Tibial artery (tissue), 4 donors: ENCODE measurements around the gene PPP1R9B.

ENCODE experiments used
- DNase-seq, 2 donors: peaks; one replicate each; pipeline ENCODE4 v3.0.0-alpha.2; 2019
- H3K27ac ChIP-seq, 2 donors: fragments of 200-600 bp; sonication (generic) in 1 of 2; 1 replicate in 1 of 2; 2 replicates in 1 of 2; pipeline ENCODE4 v1.5.1; 2018 to 2019; ENCODE audit warnings: mild to moderate bottlenecking in 1 of 2
- H3K27me3 ChIP-seq, 2 donors: fragments of 200-600 bp; sonication (generic) in 1 of 2; one replicate each; pipeline versions ENCODE4 v1.5.1 to v1.6.0; 2016 to 2019
- H3K36me3 ChIP-seq, 3 donors: fragments of 200-600 bp; sonication (generic) in 2 of 3; one replicate each; pipeline ENCODE4 v1.5.1; 2016 to 2019; ENCODE audit warnings: mild to moderate bottlenecking in 2 of 3
- H3K4me1 ChIP-seq, 4 donors: fragments of 200-600 bp; sonication (generic) in 2 of 4; 1 replicate in 3 of 4; 2 replicates in 1 of 4; pipeline ENCODE4 v1.5.1; 2016 to 2019
- H3K4me3 ChIP-seq, 2 donors: fragments of 200-600 bp; sonication (generic) in 1 of 2; 1 replicate in 1 of 2; 2 replicates in 1 of 2; pipeline ENCODE4 v1.5.1; 2018 to 2019; ENCODE audit warnings: mild to moderate bottlenecking in 2 of 2
- H3K9me3 ChIP-seq, 3 donors: fragments of 200-600 bp; sonication (generic) in 1 of 3; one replicate each; pipeline ENCODE4 v1.5.1; 2016 to 2019
- CTCF ChIP-seq, 2 experiments: fragments of 200-600 bp in 1 of 2; fragments of 450-650 bp in 1 of 2; IDR thresholded peaks; one replicate each; pipeline ENCODE4 v1.5.1; 2017 to 2019; ENCODE audit warnings: antibody characterized with exemption in 2 of 2, mild to moderate bottlenecking in 1 of 2, moderate library complexity in 1 of 2
- intact Hi-C: fragments of 100-400 bp; cut with DNase I; formaldehyde crosslinking; loops from one replicate; pipeline ENCODE4 v1.15.0; 2023; ENCODE audit warnings: low total_unique reads

PPP1R9B gene

DNA sequence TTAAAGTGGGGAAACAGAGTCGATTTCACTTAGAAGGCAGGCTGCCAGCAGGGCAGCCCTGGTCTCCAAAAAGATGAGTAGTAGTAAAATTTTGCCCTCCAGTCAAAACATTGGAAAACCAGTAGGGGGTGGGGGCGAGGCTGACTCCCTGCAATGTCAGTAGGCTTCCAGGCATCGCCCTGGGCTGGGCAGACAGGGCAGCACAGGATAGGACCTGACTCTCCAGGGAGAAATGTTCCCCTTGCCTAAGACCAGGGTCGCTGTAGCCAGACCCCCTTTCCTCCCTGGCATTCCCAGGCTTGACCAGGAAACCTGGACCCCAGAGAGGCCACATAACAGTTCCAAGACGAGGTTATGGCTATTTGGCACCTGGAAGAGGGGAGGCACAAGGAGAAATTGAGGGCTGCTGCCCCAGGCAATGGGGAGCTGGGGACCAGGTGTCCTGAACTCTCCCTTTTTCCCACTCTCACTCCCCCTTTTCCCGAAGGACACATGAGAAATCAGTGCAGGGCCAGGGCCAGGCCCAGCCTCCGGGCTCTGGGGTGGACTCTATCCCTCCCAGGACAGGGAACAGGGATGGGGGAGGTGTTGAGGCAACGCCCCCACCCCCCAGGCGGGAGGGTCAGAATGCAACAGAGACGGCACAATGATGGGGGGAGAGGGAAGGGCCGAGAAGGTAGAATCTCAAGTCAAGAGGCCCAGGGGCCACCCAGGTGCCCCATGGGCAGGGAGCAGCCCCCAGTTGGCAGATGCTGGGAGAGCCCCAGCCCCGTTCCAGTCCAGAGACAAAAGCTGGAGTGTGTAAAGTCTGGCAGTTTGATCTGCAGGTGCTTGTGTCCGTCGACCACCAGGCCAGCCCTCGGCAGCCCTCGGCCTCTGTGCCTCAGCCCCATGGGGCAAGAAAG is 16.0 kb downstream of the PPP1R9B start:
- peak in 1 of 2 donors; percentile 68 for DNase-seq

GRCh38 chr17:50133769-50134099 is 16.7 kb downstream of the PPP1R9B start:
- no peaks in the 10 kb centered on the region for H3K9me3 ChIP-seq
- H3K36me3 ChIP-seq: peaks cover 14 to 47% (median 42%) of the 10 kb centered on the region in 3 donors
- intact Hi-C loops: no loop called here
- H3K27me3 ChIP-seq: peaks cover 0 to 4% of the 10 kb centered on the region in 2 donors
- peak in 1 of 2 donors; percentile 77 for DNase-seq
- no peak for TF ChIP-seq CTCF (IDR thresholded peaks at IDR 0.05)
- H3K4me1 ChIP-seq: peaks cover 0 to 52% (median 47%) of the 10 kb centered on the region in 4 donors
- H3K4me3 ChIP-seq: no peak overlapping the region
- H3K27ac ChIP-seq: peak overlapping the region; percentile 78 to 87

More for the DNA sequence above, 16.0 kb downstream of the PPP1R9B start:
- Histone ChIP-seq H3K9me3 (no peaks in the 10 kb centered on the region), H3K36me3 (peaks cover 22 to 54% (median 50%) of the 10 kb centered on the region in 3 donors), H3K27ac (peak overlapping the region; percentile 78 to 87), H3K4me1 (peaks cover 0 to 45% (median 41%) of the 10 kb centered on the region in 4 donors), H3K27me3 (peaks cover 0 to under 1% of the 10 kb centered on the region in 2 donors), H3K4me3 (no peak overlapping the region)
- TF ChIP-seq CTCF (IDR thresholded peaks at IDR 0.05): no peak
- intact Hi-C loops: no loop called here

GRCh38 chr17:50133028-50133768 is 17.3 kb downstream of the PPP1R9B start:
- no peak overlapping the region for H3K4me3 ChIP-seq
- H3K36me3 ChIP-seq: peaks cover 9 to 42% (median 37%) of the 10 kb centered on the region in 3 donors
- H3K27ac ChIP-seq: peak overlapping the region; percentile 78 to 87
- H3K4me1 ChIP-seq: peaks cover 0 to 56% (median 49%) of the 10 kb centered on the region in 4 donors
- DNase-seq: peak; percentile 58 to 91
- intact Hi-C loops: no loop called here
- TF ChIP-seq CTCF (IDR thresholded peaks at IDR 0.05): no peak
- H3K9me3 ChIP-seq: no peaks in the 10 kb centered on the region
- H3K27me3 ChIP-seq: peaks cover 0 to 4% of the 10 kb centered on the region in 2 donors

GRCh38 chr17:50132104-50132794 is 18.2 kb downstream of the PPP1R9B start:
- H3K9me3 ChIP-seq: no peaks in the 10 kb centered on the region
- peaks cover 0 to 56% (median 49%) of the 10 kb centered on the region in 4 donors for H3K4me1 ChIP-seq
- no peak overlapping the region for H3K4me3 ChIP-seq
- no peak for DNase-seq
- TF ChIP-seq CTCF (IDR thresholded peaks at IDR 0.05): no peak
- H3K27me3 ChIP-seq: peaks cover 0 to 4% of the 10 kb centered on the region in 2 donors
- H3K27ac ChIP-seq: peak overlapping the region; percentile 78 to 87
- peaks cover 0 to 32% (median 28%) of the 10 kb centered on the region in 3 donors for H3K36me3 ChIP-seq
- intact Hi-C loops: no loop called here
